Osteocyte (in vitro differentiated cells): ENCODE measurements around the gene COL2A1. TPM values are rescaled to one million over a fixed set of nuclear protein-coding genes. Genes with fewer than 3 reads are reported as not detected.

Source experiments
- DNase-seq: peaks from one replicate; pipeline ENCODE4 v3.0.0; 2021; ENCODE audit warnings: mixed read lengths; ENCODE audit not compliant: unreplicated experiment; ENCODE audit errors: extremely low spot score
- H3K27ac Mint-ChIP-seq: one replicate; pipeline ENCODE4 v1.8.0; 2021; ENCODE audit warnings: mild to moderate bottlenecking, mixed read lengths; ENCODE audit not compliant: unreplicated experiment
- H3K27me3 Mint-ChIP-seq: one replicate; pipeline ENCODE4 v1.8.0; 2021; ENCODE audit warnings: mixed read lengths; ENCODE audit not compliant: unreplicated experiment
- H3K36me3 Mint-ChIP-seq: one replicate; pipeline ENCODE4 v1.8.0; 2021; ENCODE audit warnings: mixed read lengths; ENCODE audit not compliant: unreplicated experiment
- H3K4me1 Mint-ChIP-seq: one replicate; pipeline ENCODE4 v1.8.0; 2021; ENCODE audit warnings: mixed read lengths; ENCODE audit not compliant: unreplicated experiment
- H3K4me3 Mint-ChIP-seq: one replicate; pipeline ENCODE4 v1.8.0; 2021; ENCODE audit warnings: mild to moderate bottlenecking, moderate library complexity, mixed read lengths; ENCODE audit not compliant: unreplicated experiment
- H3K9me3 Mint-ChIP-seq: one replicate; pipeline ENCODE4 v1.8.0; 2021; ENCODE audit warnings: mixed read lengths; ENCODE audit not compliant: unreplicated experiment
- CTCF ChIP-seq: fragments of 200-600 bp; sonication (generic); IDR thresholded peaks from 2 replicates; pipeline ENCODE4 v1.5.0; 2021; ENCODE audit warnings: antibody characterized with exemption, mild to moderate bottlenecking, moderate library complexity
- total RNA-seq: library from RNA; stranded (reverse); gene quantifications from 2 replicates; pipeline ENCODE4 v1.2.1, GENCODE V29; 2021

The COL2A1 gene
- total RNA-seq, 1 donor from 2014 or later: 0.70 TPM

GRCh38 chr12:48029491-48030172, 25.4 kb upstream of the COL2A1 start:
- H3K36me3 Mint-ChIP-seq: no peaks in the 10 kb centered on the region
- no peak overlapping the region for H3K27ac Mint-ChIP-seq
- H3K4me1 Mint-ChIP-seq: peaks cover 5% of the 10 kb centered on the region
- no peak for DNase-seq
- no peak for TF ChIP-seq CTCF
- no peaks in the 10 kb centered on the region for H3K27me3 Mint-ChIP-seq
- H3K9me3 Mint-ChIP-seq: no peaks in the 10 kb centered on the region
- H3K4me3 Mint-ChIP-seq: no peak overlapping the region

DNA sequence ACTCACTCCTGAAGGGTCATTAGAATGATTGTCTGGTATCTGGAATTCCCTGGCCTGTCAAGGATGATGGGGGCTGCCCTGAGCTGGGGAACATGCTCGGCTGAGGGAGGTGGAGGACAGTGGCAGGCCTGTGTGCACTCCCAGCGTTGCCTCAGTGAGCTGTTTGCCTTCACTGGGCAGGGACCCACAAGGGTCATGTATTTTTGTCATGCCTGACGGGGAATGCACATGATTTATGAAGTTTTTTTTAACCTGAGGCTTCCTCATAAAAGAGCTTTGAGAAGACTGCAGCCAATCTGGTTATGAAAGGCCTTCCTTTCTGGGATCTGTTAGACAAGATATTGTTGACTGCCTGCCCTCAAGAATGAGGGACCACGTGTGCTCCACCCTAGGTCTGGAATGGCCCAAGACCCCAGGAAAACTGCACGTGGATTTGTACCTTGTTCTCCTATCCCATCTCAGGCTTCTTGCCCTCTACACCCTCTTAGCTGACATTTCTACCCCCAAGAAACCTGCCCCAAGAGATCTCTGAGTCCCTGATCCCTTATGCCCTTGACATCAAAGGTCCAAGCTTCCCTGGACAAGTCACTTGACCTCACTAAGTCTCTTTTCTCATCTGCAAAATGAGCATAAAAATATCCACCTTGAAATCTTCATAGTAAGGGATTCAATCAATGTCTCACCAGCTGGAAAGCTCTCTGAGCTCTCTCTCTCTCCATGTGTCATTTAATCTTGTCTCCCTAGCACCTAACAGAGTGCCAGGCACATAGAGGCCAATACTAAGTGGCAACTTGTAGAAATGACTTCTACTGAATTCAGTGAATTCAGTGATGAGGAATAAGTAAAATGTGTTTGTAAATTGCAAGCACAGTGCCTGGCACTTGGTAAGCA, 24.5 kb upstream of the COL2A1 start:
- no peaks in the 10 kb centered on the region for H3K36me3 Mint-ChIP-seq
- H3K27ac Mint-ChIP-seq: no peak overlapping the region
- DNase-seq: no peak
- H3K4me1 Mint-ChIP-seq: peaks cover 5% of the 10 kb centered on the region
- H3K4me3 Mint-ChIP-seq: no peak overlapping the region
- no peaks in the 10 kb centered on the region for H3K27me3 Mint-ChIP-seq
- H3K9me3 Mint-ChIP-seq: no peaks in the 10 kb centered on the region
- TF ChIP-seq CTCF: no peak

DNA sequence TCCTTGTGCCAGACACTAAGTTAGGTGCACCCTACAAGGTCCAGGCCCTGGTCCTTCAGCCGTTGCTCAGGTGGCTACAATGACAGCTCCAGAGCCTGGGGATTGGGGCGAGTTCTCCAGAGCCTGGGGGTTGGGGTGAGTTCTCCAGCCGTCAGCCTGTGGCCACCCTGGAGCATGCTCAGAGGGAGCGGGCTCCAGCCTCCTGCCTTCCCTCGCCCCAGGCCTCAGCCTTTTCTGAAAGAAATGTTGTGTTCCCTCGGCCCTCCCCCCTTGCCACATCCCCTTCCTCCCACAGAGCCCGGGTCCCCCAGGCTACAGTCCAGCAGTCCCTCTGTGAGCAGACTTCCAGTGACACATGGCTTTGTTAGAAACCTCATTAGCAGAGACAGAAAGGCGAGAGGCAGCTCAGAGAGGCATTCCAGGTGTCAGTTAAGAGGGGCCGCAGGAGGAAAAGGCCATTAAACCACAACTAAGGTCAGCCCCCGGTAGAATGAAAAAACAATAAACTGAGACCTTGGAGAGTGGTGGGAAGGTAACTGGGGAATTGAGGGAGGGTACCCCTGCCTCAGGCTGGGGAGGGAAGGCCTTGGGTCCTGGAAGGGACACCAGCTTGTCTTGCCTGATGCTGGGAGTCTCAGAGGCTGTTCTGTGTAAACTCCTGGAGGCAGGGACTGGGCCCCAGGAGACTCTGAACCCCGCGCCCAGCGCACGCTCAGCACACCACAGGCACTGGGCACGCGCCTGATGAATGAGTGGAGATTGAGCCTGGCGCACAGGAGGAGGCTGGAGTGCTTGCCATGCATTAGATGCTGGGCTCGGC, 23.1 kb upstream of the COL2A1 start:
- TF ChIP-seq CTCF: no peak
- Mint-ChIP-seq H3K36me3 (no peaks in the 10 kb centered on the region), H3K27ac (no peak overlapping the region), H3K4me3 (no peak overlapping the region), H3K4me1 (peaks cover 5% of the 10 kb centered on the region), H3K27me3 (peaks cover 9% of the 10 kb centered on the region), H3K9me3 (no peaks in the 10 kb centered on the region)
- DNase-seq: no peak

- no peaks in the 10 kb centered on the region for H3K36me3 Mint-ChIP-seq
- DNase-seq: no peak
- peaks cover 19% of the 10 kb centered on the region for H3K27me3 Mint-ChIP-seq
- peaks cover 5% of the 10 kb centered on the region for H3K4me1 Mint-ChIP-seq
- H3K9me3 Mint-ChIP-seq: no peaks in the 10 kb centered on the region
- H3K27ac Mint-ChIP-seq: no peak overlapping the region
- no peak overlapping the region for H3K4me3 Mint-ChIP-seq
- TF ChIP-seq CTCF: no peak
Measured at GRCh38 chr12:48026060-48026827, 22.0 kb upstream of the COL2A1 start.
